OCI-LY7 (cell line): ENCODE measurements around the gene INTS1. TPM values are rescaled to one million over a fixed set of nuclear protein-coding genes. Genes with fewer than 3 reads are reported as not detected.

Experiments used
- BruUV-seq: library from RNA; stranded (reverse); fragments of 400-500 nt; replicated peaks from 2 replicates; lab custom pipeline; 2021; lab: Mats Ljungman, UMichigan
- CTCF ChIA-PET: fragments of 300-600 bp; sonication (Branson Sonifier 250); formaldehyde crosslinking; loops from one replicate; lab custom pipeline; 2022; ENCODE audit warnings: antibody characterized with exemption; ENCODE audit not compliant: unreplicated experiment; lab: Charles Lee
- POLR2A ChIA-PET: fragments of 300-600 bp; sonication (Branson Sonifier 250); formaldehyde crosslinking; loops from one replicate; lab custom pipeline; 2022; ENCODE audit warnings: antibody characterized with exemption; lab: Charles Lee
- DNase-seq: peaks from one replicate; pipeline ENCODE4 v3.0.0-alpha.2; 2015; ENCODE audit warnings: low spot score
- H2AFZ ChIP-seq: fragments of 200-600 bp; sonication (generic), shearing (Covaris generic); 2 replicates; pipeline ENCODE4 v1.6.1; 2014; ENCODE audit warnings: mild to moderate bottlenecking, antibody characterized with exemption, low read length, moderate library complexity
- H3K27ac ChIP-seq: fragments of 200-600 bp; sonication (generic); 2 replicates; pipeline ENCODE4 v1.5.1; 2014; ENCODE audit warnings: mixed run types, low read depth, mild to moderate bottlenecking, moderate library complexity, low read length, inconsistent platforms; ENCODE audit not compliant: poor library complexity, severe bottlenecking
- H3K36me3 ChIP-seq: fragments of 200-600 bp; sonication (generic); 2 replicates; pipeline ENCODE4 v1.6.1; 2014; ENCODE audit warnings: mild to moderate bottlenecking, antibody characterized with exemption, low read length, moderate library complexity, mixed read lengths; ENCODE audit not compliant: insufficient read depth
- H3K4me1 ChIP-seq: fragments of 200-600 bp; sonication (generic); 2 replicates; pipeline ENCODE4 v1.5.1; 2014; ENCODE audit warnings: mild to moderate bottlenecking, low read length; ENCODE audit not compliant: insufficient read depth, poor library complexity, severe bottlenecking
- H3K4me2 ChIP-seq: fragments of 200-600 bp; sonication (generic); 2 replicates; pipeline ENCODE4 v1.6.1; 2014; ENCODE audit warnings: mild to moderate bottlenecking, low read length
- H3K4me3 ChIP-seq: fragments of 200-600 bp; sonication (generic); 2 replicates; pipeline ENCODE4 v1.5.1; 2014; ENCODE audit warnings: mild to moderate bottlenecking, low read depth, low read length; ENCODE audit not compliant: poor library complexity, severe bottlenecking
- H3K79me2 ChIP-seq: fragments of 200-600 bp; sonication (generic); 2 replicates; pipeline ENCODE4 v1.6.1; 2016; ENCODE audit warnings: low read depth, mild to moderate bottlenecking, low read length, moderate library complexity, mixed read lengths; ENCODE audit not compliant: insufficient read depth
- H3K9me2 ChIP-seq: fragments of 200-600 bp; sonication (generic); 2 replicates; pipeline ENCODE4 v1.6.1; 2016; ENCODE audit warnings: mild to moderate bottlenecking, low read length, mixed read lengths; ENCODE audit not compliant: insufficient read depth
- H3K9me3 ChIP-seq: fragments of 200-600 bp; sonication (generic); 2 replicates; pipeline ENCODE4 v1.6.1; 2014; ENCODE audit warnings: mild to moderate bottlenecking, mixed run types, low read length, mixed read lengths
- H4K20me1 ChIP-seq: fragments of 200-600 bp; sonication (generic); 2 replicates; pipeline ENCODE4 v1.6.1; 2014; ENCODE audit warnings: mild to moderate bottlenecking, antibody characterized with exemption, low read length, moderate library complexity, mixed read lengths; ENCODE audit not compliant: insufficient read depth
- CTCF ChIP-seq: fragments of 200-600 bp; sonication (generic); conservative IDR thresholded peaks from 2 replicates; pipeline ENCODE4 v1.5.1; 2014; ENCODE audit warnings: mild to moderate bottlenecking, antibody characterized with exemption, low read length, moderate library complexity, mixed read lengths
- EZH2phosphoT487 ChIP-seq: fragments of 200-600 bp; sonication (generic); IDR thresholded peaks from 2 replicates; pipeline ENCODE4 v1.6.1; 2018; ENCODE audit warnings: low read depth, borderline replicate concordance, mild to moderate bottlenecking, mixed run types, antibody characterized with exemption, low read length, moderate library complexity, mixed read lengths
- intact Hi-C: fragments of 100-400 bp; cut with micrococcal nuclease; formaldehyde crosslinking; loops from one replicate; pipeline ENCODE4 v1.10.0; 2022; ENCODE audit not compliant: unreplicated experiment
- total RNA-seq, 2 experiments: library from RNA; depleted of rRNA in 1 of 2; stranded (reverse); fragments of >200 nt in 1 of 2; shearing (Covaris generic) in 1 of 2; gene quantifications; 2 replicates each; pipeline ENCODE4 v1.2.3, GENCODE V29; 2014 to 2022

INTS1 gene
- total RNA-seq, 2 experiments from 2014 or later = 83.6 to 188 TPM

- no peaks in the 10 kb centered on the region for H3K4me1 ChIP-seq
- no peaks in the 10 kb centered on the region for H3K9me2 ChIP-seq
- no peak overlapping the region for H2AFZ ChIP-seq
- H3K4me3 ChIP-seq = no peak overlapping the region
- BruUV-seq = no TSS peak
- no peaks in the 10 kb centered on the region for H3K36me3 ChIP-seq
- TF ChIP-seq EZH2phosphoT487 (no peak), CTCF (no peak)
- H4K20me1 ChIP-seq = no peaks in the 10 kb centered on the region
- ChIA-PET POLR2A (no interaction called here), CTCF (no interaction called here)
- DNase-seq = no peak
- H3K4me2 ChIP-seq = no peak overlapping the region
- no peaks in the 10 kb centered on the region for H3K79me2 ChIP-seq
- no peaks in the 10 kb centered on the region for H3K9me3 ChIP-seq
- no peak overlapping the region for H3K27ac ChIP-seq
- intact Hi-C loops = no loop called here
Measured at GRCh38 chr7:1428941-1429501, 75.2 kb downstream of the INTS1 start.

- intact Hi-C loops = no loop called here
- Histone ChIP-seq H3K4me2 (no peak overlapping the region), H3K36me3 (no peaks in the 10 kb centered on the region), H3K27ac (no peak overlapping the region), H2AFZ (no peak overlapping the region), H3K9me2 (no peaks in the 10 kb centered on the region), H4K20me1 (no peaks in the 10 kb centered on the region), H3K9me3 (no peaks in the 10 kb centered on the region), H3K4me1 (no peaks in the 10 kb centered on the region), H3K4me3 (no peak overlapping the region), H3K79me2 (no peaks in the 10 kb centered on the region)
- ChIA-PET CTCF (no interaction called here), POLR2A (no interaction called here)
- BruUV-seq = no TSS peak
- no peak for TF ChIP-seq EZH2phosphoT487
- TF ChIP-seq CTCF = no peak
- DNase-seq = no peak
Measured at GRCh38 chr7:1427064-1427657, 77.0 kb downstream of the INTS1 start.

GRCh38 chr7:1426474-1426873, 77.7 kb downstream of the INTS1 start:
- intact Hi-C loops = no loop called here
- no peak for TF ChIP-seq CTCF
- no peak for TF ChIP-seq EZH2phosphoT487
- CTCF ChIA-PET = no interaction called here
- H3K9me2 ChIP-seq = no peaks in the 10 kb centered on the region
- DNase-seq = no peak
- no peak overlapping the region for H3K4me2 ChIP-seq
- no peaks in the 10 kb centered on the region for H4K20me1 ChIP-seq
- H3K36me3 ChIP-seq = no peaks in the 10 kb centered on the region
- no peaks in the 10 kb centered on the region for H3K4me1 ChIP-seq
- no TSS peak for BruUV-seq
- no peak overlapping the region for H3K27ac ChIP-seq
- H3K9me3 ChIP-seq = no peaks in the 10 kb centered on the region
- no peak overlapping the region for H3K4me3 ChIP-seq
- no peak overlapping the region for H2AFZ ChIP-seq
- POLR2A ChIA-PET = no interaction called here
- H3K79me2 ChIP-seq = no peaks in the 10 kb centered on the region
